GM19193 (cell line): Measurements from ENCODE around the gene PGBD1.
A peak's percentile ranks its signal among the peaks of the same experiment; 100 is the strongest.

ENCODE experiments used
- POLR2A ChIP-seq: IDR thresholded peaks from 4 replicates; pipeline ENCODE4 v1.6.1; 2011; ENCODE audit not compliant: insufficient read depth, insufficient read length; ENCODE audit errors: extremely low read depth

The PGBD1 gene

GRCh38 chr6:28340310-28341095 lies 59.1 kb downstream of the PGBD1 start:
- TF ChIP-seq POLR2A: no peak

DNA sequence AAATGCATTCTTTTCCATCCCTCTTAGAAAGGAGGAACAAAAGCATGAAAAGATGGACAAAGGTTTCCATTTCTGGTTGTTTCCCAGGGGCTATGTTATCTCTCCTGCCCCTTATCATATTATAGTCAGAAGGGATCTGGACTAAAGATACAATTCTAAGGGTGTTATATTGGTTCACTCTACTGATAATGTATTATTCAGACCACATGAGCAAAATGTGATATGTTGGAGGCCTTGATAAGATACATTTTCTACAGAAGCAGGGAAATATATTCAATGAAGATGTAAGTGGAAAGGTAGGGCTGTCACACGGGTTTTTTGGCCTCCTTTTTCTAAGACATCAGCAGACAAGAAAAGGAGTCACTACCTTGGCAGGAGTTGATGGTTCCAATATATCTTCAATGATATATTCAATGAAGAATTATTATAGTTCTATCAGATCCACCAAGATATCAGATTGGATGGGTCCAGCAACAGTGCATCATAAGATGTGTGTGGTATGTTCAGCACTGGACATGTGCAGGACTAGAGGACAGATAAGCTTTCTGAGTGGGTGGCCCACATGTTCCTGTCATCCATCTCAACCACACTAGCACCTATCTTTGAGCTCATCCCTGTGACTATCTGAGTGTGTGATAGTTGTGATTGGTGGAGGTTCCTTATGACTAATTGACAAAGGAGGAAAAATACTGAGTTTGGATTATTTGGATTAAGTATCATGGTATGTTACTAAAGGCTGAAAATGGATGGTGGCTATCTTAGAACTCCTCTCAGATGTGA lies 62.7 kb downstream of the PGBD1 start:
- no peak for TF ChIP-seq POLR2A

GRCh38 chr6:28345201-28345600 lies 63.8 kb downstream of the PGBD1 start:
- no peak for TF ChIP-seq POLR2A

- TF ChIP-seq POLR2A: no peak
Observed at GRCh38 chr6:28347119-28347518, 65.7 kb downstream of the PGBD1 start.

DNA sequence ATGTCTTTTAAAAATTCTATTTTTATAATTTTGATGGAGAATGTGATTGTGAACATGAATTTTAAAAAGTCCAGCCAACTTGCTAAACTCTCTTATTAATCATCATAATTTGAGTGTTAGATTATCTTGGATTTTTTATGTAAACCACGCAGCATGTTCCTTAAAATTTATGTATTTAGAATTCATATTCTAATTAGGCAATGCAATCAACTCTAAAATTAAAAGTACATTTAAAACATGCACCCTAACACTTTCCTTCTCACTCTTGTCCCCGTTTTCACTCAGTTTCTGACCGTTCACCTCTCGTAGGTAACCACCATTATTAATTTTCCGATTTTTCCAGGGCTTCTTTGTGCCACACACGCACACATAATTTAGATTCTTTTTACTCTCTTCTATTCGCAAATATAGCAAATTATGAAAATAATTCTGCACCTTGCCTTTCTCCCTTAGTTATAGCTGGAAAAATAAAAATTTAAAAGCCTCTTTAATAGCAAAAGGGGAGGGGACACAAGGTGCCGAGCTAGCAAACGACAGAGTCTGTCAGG lies 68.0 kb downstream of the PGBD1 start:
- TF ChIP-seq POLR2A: no peak

GRCh38 chr6:28349892-28350737 lies 68.7 kb downstream of the PGBD1 start, which contains the start of gene ZKSCAN3:
ZKSCAN3 (plus strand) TSS chr6:28349947; CDS start chr6:28359587, 9,640 bp downstream.
- TF ChIP-seq POLR2A: peak; percentile 84

DNA sequence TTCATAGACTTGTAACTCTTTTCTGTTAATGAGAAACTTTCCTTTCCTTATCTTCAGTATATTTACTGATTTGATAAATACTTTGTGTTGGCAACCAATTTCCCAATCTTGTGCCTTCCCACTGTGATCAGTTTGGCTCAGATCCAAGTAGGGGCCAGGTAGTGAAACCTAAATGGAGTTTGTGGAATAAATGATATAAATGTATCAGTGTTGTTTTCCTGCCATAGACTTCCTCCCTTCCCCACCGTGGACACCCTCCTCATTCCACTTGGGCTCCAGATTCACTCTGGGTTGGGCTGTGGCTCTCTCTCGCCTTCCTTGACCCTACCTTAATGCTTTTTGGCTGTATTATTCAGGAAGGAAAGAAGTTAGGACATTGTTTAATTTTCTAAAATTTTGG lies 69.7 kb downstream of the PGBD1 start:
- no peak for TF ChIP-seq POLR2A

DNA sequence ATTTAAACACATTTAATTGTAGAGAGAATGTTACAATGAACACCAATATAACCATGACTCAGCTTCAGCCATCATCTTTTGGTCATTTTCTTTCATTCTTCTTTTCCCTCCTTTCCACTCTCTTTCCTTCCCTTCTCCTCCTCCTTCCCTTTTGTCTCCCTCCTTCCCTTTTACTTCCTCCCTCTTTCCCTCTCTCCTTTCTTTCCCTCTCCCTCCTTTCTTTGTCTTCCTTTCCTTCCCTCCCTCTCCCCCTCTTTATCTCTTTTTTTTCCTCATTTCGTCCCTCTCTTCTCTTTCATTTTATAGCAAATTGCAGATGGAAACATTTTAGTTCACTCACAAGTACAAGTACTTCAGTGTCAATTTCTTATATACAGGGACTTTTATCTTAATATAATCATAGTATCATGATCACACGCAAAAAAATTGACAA lies 70.1 kb downstream of the PGBD1 start:
- TF ChIP-seq POLR2A: no peak
